Smooth muscle cell of the brain vasculature (primary cell): ENCODE measurements around the gene PLCB2.

ENCODE experiments used
- DNase-seq: peaks from one replicate; pipeline ENCODE4 v3.0.0-alpha.2; 2012; ENCODE audit warnings: low read depth, low spot score

PLCB2 gene

GRCh38 chr15:40305281-40305680 is 2.5 kb downstream of the PLCB2 start:
- no peak for DNase-seq

GRCh38 chr15:40303576-40303975 is 4.2 kb downstream of the PLCB2 start:
- DNase-seq, result no peak

GRCh38 chr15:40302981-40303380 is 4.8 kb downstream of the PLCB2 start:
- DNase-seq, result no peak

- no peak for DNase-seq
Observed at GRCh38 chr15:40302288-40302886, 5.3 kb downstream of the PLCB2 start.

- no peak for DNase-seq
Observed at GRCh38 chr15:40301467-40302179, 6.1 kb downstream of the PLCB2 start.

- DNase-seq, result no peak
Observed at GRCh38 chr15:40300771-40301170, 7.0 kb downstream of the PLCB2 start.

- DNase-seq, result no peak
Observed at GRCh38 chr15:40300367-40300766, 7.4 kb downstream of the PLCB2 start.

- DNase-seq, result no peak
Observed at GRCh38 chr15:40298216-40298935, 9.4 kb downstream of the PLCB2 start.

GRCh38 chr15:40297356-40297755 is 10.4 kb downstream of the PLCB2 start:
- DNase-seq, result no peak

GRCh38 chr15:40296561-40297230 is 11.0 kb downstream of the PLCB2 start:
- DNase-seq, result no peak

- no peak for DNase-seq
Observed at GRCh38 chr15:40295877-40296560, 11.7 kb downstream of the PLCB2 start.

- DNase-seq, result no peak
Observed at GRCh38 chr15:40295297-40295696, 12.4 kb downstream of the PLCB2 start.

GRCh38 chr15:40293905-40294895 is 13.5 kb downstream of the PLCB2 start:
- DNase-seq, result no peak

- DNase-seq, result no peak
Observed at GRCh38 chr15:40293006-40293405, 14.7 kb downstream of the PLCB2 start.

- DNase-seq, result no peak
Observed at GRCh38 chr15:40292246-40292645, 15.5 kb downstream of the PLCB2 start.

- no peak for DNase-seq
Observed at GRCh38 chr15:40290918-40291574, 16.7 kb downstream of the PLCB2 start.

GRCh38 chr15:40290545-40290917 is 17.2 kb downstream of the PLCB2 start:
- DNase-seq, result no peak

- no peak for DNase-seq
Observed at GRCh38 chr15:40289140-40289775, 18.5 kb downstream of the PLCB2 start.

- DNase-seq, result no peak
Observed at GRCh38 chr15:40287968-40288367, 19.8 kb downstream of the PLCB2 start.

- DNase-seq, result no peak
Observed at GRCh38 chr15:40287505-40287904, 20.2 kb downstream of the PLCB2 start.
